Measurements from ENCODE around the gene RPE.

GRCh38 chr2:210027608-210028007 is 25.2 kb downstream of the RPE start:
- TF ChIP-seq RAD21 (IDR thresholded peaks at IDR 0.05; ENCODE audit: low read depth) (no peak), EGR1 (IDR thresholded peaks at IDR 0.05) (no peak), CREB1 (IDR thresholded peaks at IDR 0.05; ENCODE audit: low read depth) (no peak), EP300 (IDR thresholded peaks at IDR 0.05; ENCODE audit: borderline replicate concordance) (no peak)

All from Ishikawa (cell line).